ENCODE data around the gene CRBN.

Gene CRBN

DNA sequence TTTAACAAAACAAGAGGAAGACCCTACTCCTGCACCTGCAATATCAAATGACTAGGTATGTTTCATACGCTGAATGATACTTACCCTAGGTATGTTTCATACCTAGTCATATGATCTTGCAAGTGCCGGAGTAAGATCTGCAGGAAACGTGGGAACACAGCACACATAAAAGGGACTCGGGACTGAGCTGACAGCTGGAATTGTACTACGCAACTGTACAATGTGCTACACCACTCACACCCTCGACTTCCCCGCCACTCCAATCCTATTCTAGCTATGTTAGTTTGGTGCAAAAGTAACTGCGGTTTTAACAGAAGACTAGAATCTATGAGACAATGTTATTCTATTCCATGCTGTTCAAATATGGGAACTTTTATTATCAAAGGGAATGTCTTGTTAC, 22.0 kb downstream of the CRBN start:
- TF ChIP-seq, protein P1, sequence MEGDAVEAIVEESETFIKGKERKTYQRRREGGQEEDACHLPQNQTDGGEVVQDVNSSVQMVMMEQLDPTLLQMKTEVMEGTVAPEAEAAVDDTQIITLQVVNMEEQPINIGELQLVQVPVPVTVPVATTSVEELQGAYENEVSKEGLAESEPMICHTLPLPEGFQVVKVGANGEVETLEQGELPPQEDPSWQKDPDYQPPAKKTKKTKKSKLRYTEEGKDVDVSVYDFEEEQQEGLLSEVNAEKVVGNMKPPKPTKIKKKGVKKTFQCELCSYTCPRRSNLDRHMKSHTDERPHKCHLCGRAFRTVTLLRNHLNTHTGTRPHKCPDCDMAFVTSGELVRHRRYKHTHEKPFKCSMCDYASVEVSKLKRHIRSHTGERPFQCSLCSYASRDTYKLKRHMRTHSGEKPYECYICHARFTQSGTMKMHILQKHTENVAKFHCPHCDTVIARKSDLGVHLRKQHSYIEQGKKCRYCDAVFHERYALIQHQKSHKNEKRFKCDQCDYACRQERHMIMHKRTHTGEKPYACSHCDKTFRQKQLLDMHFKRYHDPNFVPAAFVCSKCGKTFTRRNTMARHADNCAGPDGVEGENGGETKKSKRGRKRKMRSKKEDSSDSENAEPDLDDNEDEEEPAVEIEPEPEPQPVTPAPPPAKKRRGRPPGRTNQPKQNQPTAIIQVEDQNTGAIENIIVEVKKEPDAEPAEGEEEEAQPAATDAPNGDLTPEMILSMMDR (IDR thresholded peaks at IDR 0.05; ENCODE audit: control insufficient read depth, extremely low read depth, insufficient read depth): no peak
- H3K4me3 ChIP-seq (ENCODE audit: low read depth, low read length): no peak overlapping the region
- no peak for DNase-seq (ENCODE audit: low read depth)

DNA sequence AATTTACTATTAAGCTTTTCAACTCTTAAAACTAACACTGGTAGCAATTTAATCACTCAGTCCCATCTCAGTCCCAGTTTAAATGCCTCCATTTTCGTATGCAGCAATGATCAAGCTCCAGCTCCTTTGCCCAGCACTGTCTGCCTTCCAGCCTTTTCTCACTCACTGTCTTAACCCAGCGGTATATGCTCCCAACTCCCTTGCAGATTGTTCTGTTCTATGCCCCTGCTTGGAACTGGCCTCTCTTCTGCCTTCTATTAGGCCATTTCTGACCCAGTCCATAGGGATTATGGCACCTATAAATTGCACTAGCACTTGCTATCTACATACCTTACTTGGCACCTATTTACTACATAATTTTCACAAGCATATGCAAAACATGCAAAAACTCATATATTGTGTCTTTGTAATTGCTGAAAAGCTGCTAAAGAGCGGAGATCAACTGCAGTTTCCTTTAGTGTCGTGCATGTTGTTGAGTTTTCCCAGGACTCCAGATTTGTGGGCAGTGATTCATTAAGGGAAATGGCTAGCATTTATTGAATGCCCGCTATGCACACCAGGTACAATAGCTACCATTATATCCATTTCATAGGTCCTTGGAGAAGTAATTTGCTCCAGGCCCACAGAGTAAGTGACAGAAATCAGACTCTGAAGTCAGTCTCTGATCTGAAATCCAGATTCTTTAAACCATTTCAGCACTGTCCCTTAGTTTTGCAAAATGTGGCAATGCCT, 24.4 kb downstream of the CRBN start:
- DNase-seq (ENCODE audit: low read depth): no peak
- TF ChIP-seq, protein P1 (IDR thresholded peaks at IDR 0.05; ENCODE audit: control insufficient read depth, extremely low read depth, insufficient read depth): no peak

DNA sequence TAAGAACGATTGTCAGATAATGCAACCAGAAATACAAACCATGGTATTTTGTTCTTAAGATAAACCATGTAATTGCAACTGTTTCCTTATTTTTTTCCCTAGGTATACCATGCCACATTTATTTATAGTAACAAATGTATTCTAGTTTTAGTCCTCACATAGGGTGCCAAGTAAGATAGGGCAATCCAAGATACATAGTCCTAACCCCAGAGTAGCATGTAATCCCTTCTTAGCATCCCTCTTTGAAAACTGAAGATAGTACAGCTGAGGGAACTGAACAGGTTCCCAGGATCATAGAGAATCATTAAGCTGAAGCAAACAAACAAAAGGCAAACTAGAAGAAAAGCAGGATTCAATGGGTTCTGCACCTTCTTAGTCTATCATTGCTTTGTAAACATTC, 28.0 kb downstream of the CRBN start:
- no peak overlapping the region for H3K4me3 ChIP-seq (ENCODE audit: low read depth, low read length)
- DNase-seq (ENCODE audit: low read depth): no peak
- TF ChIP-seq, protein P1 (IDR thresholded peaks at IDR 0.05; ENCODE audit: control insufficient read depth, extremely low read depth, insufficient read depth): no peak

More for the DNA sequence above, 24.4 kb downstream of the CRBN start:
- H3K4me3 ChIP-seq (ENCODE audit: low read depth, low read length): no peak overlapping the region

DNA sequence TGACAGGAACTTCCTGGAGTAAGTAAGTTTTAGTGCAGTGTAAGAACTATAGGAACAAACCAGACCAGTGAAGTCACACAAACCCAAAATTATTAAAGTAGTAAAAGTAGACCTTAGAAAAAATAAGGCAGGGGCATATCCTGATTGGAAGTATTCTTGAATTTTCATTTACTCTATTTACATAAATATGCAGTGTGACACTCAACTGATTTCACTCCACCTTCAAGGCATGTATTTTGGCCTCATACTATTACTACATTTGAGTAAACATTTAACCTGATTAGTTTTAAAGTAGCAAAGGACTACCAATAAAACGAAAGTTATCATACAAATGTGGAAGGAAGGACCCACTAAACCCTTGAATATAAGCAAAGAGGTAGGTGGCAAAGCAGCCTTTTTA, 29.9 kb downstream of the CRBN start:
- H3K4me3 ChIP-seq (ENCODE audit: low read depth, low read length): no peak overlapping the region
- DNase-seq (ENCODE audit: low read depth): no peak
- TF ChIP-seq, protein P1 (IDR thresholded peaks at IDR 0.05; ENCODE audit: control insufficient read depth, extremely low read depth, insufficient read depth): no peak

DNA sequence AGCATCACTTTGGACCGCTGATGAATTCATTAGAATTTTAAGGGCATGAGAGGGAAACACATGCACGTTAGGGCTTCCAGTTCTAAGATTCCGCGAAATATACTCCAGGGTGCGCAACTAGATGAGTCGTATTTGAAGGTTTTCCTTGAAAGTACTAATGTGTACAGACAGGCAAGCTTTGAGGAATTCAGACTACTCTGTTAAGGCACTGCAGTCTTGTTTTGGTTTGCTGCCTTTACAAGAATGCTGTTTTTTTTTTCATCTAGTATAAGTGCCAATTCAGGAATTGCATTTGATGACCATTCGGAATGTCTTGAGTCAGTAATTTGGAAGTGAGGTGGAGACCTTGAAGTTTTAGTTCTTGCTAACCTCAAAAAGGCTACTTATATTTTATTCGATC, 33.7 kb downstream of the CRBN start:
- DNase-seq (ENCODE audit: low read depth): no peak
- TF ChIP-seq, protein P1 (IDR thresholded peaks at IDR 0.05; ENCODE audit: control insufficient read depth, extremely low read depth, insufficient read depth): no peak
- H3K4me3 ChIP-seq (ENCODE audit: low read depth, low read length): no peak overlapping the region

DNA sequence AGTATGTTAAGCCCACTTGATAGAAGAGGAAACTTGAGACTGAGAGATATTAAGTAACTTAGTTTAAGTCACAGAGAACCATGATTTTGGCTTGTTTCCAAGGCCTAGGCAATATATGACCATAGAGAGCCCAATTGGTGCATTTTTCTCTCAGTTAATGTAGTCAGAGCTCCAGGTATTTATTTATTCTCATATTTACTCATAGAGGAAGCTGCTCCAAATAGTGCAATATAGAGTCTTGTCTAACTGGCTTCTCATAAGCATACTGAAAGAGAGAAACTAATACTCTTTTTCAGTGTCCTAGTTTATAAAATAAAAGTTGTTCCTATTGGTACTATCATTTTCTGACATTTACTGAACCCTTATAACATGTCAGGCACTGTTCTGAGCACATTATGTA, 37.6 kb downstream of the CRBN start:
- DNase-seq (ENCODE audit: low read depth): no peak
- TF ChIP-seq, protein P1 (IDR thresholded peaks at IDR 0.05; ENCODE audit: control insufficient read depth, extremely low read depth, insufficient read depth): no peak

DNA sequence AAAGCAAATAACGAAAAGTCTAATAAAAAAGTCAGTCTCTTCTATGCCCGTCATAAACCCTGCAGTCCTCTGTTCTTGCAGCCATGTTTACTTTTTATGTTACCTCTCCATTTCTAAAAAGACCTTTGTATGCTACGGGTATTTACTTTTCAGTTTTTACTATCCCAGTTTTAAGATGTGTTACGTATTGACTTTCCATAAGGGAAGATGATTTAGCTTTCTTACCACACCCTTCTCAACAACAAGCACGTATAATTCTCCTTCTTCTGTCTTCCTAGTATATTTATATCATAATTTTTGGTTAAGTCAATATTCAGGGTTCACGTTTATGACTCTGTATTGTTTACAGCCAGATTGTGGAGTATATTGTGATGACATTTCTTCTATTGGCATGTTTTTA, 42.0 kb downstream of the CRBN start:
- TF ChIP-seq, protein P1 (IDR thresholded peaks at IDR 0.05; ENCODE audit: control insufficient read depth, extremely low read depth, insufficient read depth): no peak
- H3K4me3 ChIP-seq (ENCODE audit: low read depth, low read length): peak overlapping the region; percentile 9; the same call in 1 of the 2 replicates
- DNase-seq (ENCODE audit: low read depth): peak; percentile 37

More for the DNA sequence above, 37.6 kb downstream of the CRBN start:
- H3K4me3 ChIP-seq (ENCODE audit: low read depth, low read length): no peak overlapping the region

All from LNCaP clone FGC (cell line).